Right lung (tissue), 10 donors: Measurements from ENCODE around the gene ZBTB7A. TPM values are rescaled to one million over a fixed set of nuclear protein-coding genes. Genes with fewer than 3 reads are reported as not detected.
A peak's percentile ranks its signal among the peaks of the same experiment; 100 is the strongest.

Experiments used
- DNase-seq, 2 donors: peaks; one replicate each; pipeline ENCODE4 v3.0.0-alpha.2; 2013
- long read RNA-seq, 8 donors: transcript quantifications; one replicate each; lab custom pipeline, GENCODE V29; 2026
- polyA plus RNA-seq, 5 donors: library from polyadenylated mRNA; unstranded; fragments of 120-200 nt; gene quantifications; one replicate each; pipeline versions ENCODE4 v1.2.1 to v1.2.3, GENCODE V29; 2013; ENCODE audit warnings: inconsistent platforms in 1 of 5, low replicate concordance in 1 of 5; ENCODE audit not compliant: insufficient read length in 5 of 5, insufficient read depth in 1 of 5

The ZBTB7A gene
- polyA plus RNA-seq = 10 to 100 TPM in 2 of 5 donors, 1 to 10 TPM in 3; 6.6 to 15.7 (median 9.3) TPM
- long read RNA-seq, donor 1, full-length matches to known transcripts = 9 of 26 reads
- long read RNA-seq, donor 1, partial matches to known transcripts = 17 of 26 reads
- long read RNA-seq, donor 1, other reads (novel, unspliced or antisense) = 0 of 26 reads
- long read RNA-seq, donor 2, full-length matches to known transcripts = 5 of 5 reads
- long read RNA-seq, donor 2, partial matches to known transcripts = 0 of 5 reads
- long read RNA-seq, donor 2, other reads (novel, unspliced or antisense) = 0 of 5 reads
- long read RNA-seq, donor 3, full-length matches to known transcripts = 1 of 1 reads
- long read RNA-seq, donor 3, partial matches to known transcripts = 0 of 1 reads
- long read RNA-seq, donor 3, other reads (novel, unspliced or antisense) = 0 of 1 reads
- long read RNA-seq, donor 4, full-length matches to known transcripts = 4 of 4 reads
- long read RNA-seq, donor 4, partial matches to known transcripts = 0 of 4 reads
- long read RNA-seq, donor 4, other reads (novel, unspliced or antisense) = 0 of 4 reads
- long read RNA-seq, donor 5, full-length matches to known transcripts = 7 of 7 reads
- long read RNA-seq, donor 5, partial matches to known transcripts = 0 of 7 reads
- long read RNA-seq, donor 5, other reads (novel, unspliced or antisense) = 0 of 7 reads
- long read RNA-seq, donor 6, full-length matches to known transcripts = 11 of 11 reads
- long read RNA-seq, donor 6, partial matches to known transcripts = 0 of 11 reads
- long read RNA-seq, donor 6, other reads (novel, unspliced or antisense) = 0 of 11 reads
- long read RNA-seq, donor 7, full-length matches to known transcripts = 4 of 4 reads
- long read RNA-seq, donor 7, partial matches to known transcripts = 0 of 4 reads
- long read RNA-seq, donor 7, other reads (novel, unspliced or antisense) = 0 of 4 reads
- long read RNA-seq, donor 8, full-length matches to known transcripts = 2 of 2 reads
- long read RNA-seq, donor 8, partial matches to known transcripts = 0 of 2 reads
- long read RNA-seq, donor 8, other reads (novel, unspliced or antisense) = 0 of 2 reads

DNA sequence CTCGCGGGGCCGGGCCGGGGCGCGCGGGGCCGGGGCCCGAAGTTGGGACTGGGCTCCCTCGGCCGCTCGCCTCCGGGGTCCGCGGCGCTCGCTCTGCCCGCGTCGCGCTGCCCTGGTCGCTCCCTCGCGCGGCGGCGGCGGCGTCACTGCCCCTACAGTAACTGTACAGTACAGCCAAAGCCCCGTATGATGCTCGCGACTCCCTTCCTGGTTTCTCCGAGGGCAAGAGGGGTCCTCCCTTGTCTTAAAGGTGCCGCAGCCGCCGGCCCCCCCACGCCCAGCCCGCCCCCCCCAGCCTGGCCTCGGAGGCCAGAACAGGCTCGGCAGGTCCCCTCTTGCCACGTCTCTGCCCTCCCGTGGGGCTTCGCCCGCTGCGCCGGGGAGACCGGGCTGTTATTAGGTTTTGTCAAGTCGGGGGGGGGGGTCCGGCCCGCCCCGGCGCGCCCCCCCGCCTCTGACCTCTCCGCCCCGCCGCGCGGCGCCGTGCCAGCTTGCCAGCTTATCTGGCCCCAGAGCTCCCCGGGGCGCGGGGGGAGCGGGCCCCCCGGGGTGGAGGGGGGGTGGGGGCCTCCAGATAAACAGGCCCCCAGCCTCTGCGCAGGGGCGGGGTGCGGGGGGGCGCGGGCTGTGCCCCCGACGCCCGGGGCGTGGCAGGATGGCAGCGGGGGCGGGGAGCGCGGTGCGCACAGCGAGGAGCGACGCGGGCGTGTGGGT lies at the start of gene ZBTB7A:
Gene ZBTB7A (minus strand): TSS at position 218 of the 714 bp plus-strand sequence. CDS start 11,667 bp downstream, outside the sequence.
- DNase-seq = peak; percentile 68 to 71

DNA sequence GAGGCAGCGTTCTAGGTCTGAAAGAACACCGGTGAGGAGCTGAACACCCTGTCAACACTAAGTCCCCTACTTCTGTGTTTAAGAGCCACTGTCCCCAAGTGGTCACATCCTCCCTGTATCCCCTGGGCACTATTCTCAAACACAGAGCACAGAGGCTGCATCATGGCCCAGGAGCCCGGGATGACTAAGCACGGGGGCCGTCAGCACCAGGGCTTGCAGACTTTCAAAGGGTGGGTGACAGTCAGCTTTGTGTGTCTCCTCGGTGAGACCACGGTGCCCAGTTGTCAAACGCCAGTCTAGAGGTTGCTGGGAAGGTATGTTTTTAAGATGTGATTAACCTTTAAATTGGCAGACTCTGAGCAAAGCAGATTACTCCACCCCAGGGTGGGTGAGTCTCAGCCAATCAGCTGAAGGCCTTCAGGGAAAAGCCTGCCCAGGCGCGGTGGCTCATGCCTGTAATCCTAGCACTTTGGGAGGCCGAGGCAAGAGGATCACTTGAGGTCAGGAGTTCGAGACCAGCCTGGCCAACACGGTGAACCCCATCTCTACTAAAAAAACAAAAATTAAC lies 49.2 kb upstream of the ZBTB7A start:
- DNase-seq = no peak

DNA sequence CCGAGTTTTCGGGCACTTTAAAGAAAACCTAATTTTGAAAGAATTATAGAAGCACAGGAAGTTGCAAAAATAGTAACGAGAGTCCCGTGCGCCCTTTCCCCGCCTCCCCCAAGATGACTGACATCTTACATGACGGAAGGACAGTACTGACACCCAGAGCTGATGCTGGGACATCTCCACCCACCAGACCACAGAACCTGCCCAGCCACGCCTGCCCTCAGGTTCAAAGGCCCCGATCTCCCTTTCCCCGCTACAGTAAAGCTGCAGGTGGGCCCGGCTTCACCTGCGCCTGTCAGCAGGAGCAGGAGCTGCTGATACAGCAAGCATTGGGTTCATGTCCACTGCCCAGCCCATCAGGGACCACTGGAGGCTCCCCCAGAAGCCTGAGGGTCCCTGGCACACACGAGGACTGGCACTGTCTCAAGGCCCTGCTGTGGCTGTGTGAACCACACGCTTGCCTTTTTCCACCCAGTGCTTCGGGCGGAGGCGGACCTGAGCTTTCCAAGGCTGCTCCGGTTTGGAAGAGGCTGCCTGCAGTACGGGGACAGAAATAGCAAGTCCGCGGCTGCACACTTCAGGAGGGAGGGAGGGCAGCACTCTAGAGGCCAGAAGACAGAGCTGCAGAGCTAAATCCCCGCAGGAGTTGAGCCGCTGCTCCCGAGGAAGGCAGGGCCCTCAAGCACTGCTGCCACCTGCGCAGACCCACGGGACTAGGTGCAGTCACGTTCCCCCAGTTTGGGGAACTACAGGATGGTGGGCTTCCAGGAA lies 48.5 kb upstream of the ZBTB7A start:
- DNase-seq = no peak

DNA sequence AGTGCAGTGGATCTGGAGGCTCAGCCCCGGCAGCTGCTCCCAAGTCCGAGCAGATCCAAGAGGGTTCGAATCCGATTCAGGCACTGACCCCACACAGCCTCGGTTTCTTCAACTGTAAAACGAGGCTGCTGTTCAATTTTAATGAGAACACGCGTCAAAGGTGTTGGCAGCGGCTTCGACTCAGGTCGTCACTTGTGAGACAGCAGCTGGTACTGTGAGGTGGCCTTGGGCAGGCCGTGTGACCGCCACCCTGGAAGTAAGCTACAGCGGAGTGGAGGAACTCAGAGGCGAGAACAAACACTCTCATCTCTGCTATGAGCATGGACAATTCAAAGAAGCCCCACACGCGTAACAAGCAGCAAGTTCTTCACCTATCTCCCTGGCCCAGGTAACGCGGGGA lies 47.5 kb upstream of the ZBTB7A start:
- DNase-seq = no peak

DNA sequence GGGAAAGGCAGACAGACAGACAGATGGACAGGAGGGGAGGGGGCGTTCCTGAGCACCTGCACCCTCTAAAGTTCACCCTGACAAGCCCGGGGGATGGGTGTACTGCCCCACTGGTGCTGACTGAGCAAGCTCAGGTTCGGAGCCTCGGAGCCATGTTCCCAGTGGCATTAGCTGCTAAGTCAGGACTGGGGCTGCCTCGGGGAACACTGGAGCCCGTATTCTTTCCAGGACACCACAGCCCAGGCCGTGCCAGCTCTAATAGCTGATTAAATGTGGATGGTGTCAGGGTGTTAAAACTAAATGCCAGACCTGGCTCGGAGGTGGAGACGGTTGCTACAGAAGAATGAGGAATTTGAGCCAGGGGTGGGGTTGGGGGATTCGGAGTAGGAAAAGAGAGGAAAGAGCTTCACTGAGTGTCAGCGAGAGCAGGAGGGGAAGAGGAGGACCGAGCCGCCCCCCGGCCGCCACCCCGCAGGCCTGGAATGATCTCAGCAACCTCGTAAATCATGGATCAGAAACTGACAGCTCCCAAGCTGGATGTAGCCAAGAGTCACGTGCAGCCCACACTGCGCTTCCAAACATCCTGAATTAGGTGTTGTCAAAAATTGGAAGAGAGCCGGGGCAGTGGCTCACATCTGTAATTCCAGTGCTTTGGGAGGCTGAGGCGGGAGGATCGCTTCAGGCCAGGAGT lies 46.8 kb upstream of the ZBTB7A start:
- no peak for DNase-seq

DNA sequence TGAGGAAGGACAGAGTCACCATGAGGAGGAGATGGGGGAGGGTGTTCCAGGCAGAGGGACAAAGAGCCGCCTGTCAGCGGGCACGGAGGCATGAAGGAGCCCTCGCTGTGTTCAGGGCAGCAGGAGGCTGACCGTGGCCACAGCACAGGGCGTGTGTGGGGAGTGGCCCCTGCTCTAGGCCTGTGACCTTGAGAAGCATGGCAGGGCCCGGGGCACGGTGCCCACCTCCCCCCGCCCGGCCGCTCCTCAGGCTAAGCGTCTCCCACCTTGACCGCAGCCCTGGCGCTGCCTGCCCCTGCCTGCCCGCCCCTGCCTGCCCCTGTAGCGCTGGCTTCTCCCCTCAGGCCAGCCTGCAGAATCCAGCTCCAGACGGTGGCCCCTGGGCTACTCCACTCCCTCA lies 45.7 kb upstream of the ZBTB7A start:
- DNase-seq = no peak

DNA sequence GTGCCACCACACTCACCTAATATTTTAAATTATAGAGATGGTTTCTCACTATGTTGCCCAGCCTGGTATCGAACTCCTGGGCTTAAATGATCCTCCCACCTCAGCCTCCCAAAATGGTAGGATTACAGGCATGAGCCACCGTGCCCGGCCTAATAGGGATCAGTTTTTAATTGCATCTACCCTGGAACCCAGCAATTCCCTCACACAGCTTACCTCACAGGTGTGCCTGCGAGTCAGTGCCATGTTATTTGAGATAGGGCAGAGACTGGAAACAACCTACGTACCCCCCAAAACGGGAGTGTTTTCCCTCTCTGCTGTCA lies 42.9 kb upstream of the ZBTB7A start:
- DNase-seq = no peak

DNA sequence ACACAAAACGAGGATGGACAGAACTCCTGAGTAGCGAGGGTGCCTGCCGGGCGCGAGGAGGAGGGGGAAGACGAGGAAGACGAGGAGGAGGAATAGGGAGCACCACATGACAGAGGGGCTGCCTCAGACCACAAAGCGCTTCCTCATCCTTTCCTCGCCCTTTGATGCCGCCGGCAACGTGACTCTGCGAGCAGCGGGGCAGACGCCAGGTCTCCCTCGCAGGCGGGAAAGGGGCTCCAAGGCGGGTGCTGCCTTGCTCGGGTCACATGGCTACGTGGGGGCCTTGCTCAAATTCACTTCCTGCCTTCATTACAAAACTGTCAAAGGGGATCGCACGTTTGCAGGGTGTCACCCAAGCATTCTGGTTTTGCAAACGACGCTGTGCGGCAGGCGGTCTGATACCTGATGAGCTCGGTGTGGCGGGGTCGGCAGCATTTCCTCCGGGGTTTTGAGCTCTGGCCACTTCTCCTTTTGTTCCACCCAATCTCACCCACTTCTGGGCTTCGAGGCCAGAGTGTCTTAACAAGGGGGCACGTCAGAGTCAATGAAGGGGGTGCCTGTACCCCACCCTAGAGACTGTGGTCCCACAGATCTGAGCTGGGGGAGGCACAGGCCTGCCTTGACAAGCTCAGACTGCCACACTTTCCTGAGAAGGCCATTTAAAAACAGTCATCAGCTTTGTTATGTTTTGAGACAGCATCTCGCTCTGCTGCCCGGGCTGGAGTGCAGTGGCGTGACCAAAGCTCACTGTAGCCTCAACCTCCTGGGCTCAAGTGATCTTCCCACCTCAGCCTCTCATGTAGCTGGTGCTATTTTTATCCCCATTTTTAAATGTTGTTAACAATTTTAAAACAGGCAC lies 42.3 kb upstream of the ZBTB7A start:
- DNase-seq = no peak

DNA sequence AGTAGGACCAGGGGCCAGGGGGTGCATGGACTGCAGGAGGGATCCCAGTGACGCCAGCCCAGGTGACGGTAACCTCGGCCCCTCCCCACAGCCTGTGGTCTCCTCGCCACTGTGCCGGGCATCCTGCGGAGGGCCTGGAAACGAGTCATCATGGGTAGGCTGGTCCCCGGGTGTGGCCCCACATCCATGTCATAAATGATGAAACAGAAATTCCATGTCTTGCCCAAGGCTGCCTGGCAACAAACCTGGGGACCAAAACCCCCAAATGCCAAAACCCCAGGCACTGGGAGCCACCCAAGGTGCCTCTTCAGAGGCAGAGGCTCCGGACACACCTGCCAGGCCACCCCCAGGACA lies 36.4 kb upstream of the ZBTB7A start:
- DNase-seq = no peak

DNA sequence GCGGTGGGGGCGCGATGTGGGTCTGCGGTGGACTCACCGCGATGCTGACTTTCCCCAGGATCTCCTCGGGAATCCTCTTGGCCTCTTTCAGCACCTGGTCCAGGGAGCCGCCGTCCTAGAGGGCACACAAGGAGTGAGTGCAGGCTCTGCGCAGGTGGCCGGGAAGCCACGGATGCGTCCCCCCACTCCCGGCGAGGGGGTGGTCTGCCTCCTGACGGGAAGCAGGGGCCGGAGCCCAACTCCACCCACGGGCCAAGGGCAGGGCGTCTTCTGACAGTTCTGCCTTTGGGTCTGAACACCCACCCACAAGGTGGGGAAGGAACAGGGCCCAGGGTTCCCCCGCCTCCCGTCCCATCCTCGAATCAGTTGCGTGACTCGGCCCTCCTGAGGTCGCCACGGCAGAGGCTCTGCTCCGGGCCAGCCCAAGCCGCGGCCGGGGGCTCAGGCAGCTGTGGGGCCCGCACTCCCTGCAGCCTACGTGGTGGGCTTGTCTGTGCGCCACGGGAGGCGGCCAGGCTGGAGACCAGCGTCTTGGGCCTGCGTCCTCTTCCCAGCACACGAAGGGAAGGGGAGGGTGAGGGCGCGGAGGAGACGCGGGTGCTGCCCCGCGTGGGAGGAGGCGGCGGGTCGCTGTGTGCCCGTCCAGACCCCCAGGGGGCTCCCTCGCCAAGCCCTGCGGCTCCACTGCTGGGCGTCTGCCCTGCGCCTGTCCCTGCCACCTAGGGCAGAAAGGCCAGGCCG lies 35.8 kb upstream of the ZBTB7A start:
- no peak for DNase-seq

DNA sequence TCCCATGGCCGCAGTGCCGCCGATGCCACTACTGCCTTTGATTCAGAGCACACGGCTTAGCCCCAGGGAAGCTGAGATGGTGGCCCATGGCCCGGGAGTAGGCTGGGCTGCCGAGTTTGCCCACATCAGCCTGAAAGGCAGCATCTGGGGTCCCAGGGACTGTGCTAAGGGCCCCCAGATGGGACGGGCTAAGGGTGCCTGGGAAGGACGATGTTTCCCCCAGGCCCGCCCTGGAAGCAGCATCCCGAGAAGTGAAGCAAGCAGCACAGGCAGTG lies 34.7 kb upstream of the ZBTB7A start:
- DNase-seq = no peak

DNA sequence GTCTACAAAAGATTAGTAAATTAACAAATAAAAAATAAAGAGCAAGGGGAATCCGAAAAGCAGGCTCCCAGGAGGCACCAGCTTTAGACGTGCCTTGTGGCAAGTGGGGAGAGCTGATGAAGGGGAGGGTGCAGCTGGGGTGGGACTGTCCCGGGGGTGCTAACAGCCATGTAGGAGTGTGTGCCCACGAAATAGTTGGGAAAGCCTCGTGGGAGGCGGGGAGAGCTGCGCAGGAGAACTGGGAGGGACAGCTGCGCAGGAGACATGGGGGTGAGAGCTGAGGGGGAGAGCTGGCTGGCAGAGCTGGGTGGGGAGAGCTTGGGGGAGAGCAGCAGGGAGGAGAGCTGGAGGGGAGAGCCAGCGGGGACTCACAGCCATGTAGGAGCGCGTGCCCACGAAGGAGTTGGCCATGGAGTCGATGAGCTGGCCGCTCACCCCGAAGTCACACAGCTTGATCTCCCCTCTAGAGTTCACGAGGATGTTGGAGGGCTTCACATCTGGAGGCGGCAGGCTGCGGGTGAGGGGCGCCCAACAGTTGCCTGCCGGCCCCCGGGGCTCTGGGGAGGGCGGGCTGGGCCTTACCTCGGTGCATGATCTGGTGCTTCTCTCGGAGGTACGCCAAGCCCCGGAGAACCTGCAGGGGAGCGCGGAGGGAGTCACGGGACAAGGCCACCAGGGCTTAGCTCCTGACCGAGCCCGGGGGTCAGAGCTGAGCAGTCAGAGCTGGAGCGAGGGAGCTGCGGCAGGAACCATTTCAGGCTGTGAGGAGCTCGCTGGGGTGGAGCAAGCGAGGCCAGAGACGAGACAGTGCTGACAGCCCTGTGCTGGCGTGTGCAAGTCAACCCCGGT lies 34.2 kb upstream of the ZBTB7A start:
- no peak for DNase-seq

DNA sequence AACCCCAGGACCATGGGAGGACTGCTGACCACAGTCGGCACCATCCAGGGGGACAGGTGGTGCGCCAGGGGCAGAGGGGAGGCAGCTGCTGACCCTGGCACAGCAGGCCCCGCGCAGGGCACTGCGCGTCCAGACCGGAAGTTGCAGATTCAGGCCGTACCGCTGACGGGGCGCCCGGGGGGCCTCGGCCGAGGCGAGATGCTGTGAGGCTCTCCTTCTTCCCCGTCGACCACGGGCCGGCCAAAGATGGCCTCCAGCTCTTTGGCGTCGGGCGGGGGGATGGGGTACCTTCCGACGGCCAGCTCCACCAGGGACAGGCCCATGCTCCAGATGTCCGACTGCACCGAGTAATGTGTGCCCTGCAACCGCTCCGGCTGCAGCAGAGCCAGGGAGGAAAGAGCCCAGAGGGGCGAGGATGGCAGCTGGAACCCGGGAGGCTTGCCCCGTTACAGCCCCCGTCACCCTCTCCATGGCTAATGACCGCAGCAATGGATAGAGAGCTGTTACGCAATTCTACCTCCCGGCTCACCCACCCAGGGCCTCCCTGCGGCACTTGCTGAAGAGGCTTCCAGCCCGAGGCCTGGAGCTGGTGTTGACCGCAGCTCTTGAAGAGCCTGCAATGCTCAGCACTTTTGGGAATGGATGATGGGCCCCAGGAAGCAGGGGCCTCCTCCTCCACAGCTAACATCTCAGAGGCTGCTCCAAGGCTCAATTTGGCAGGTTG lies 32.5 kb upstream of the ZBTB7A start:
- peak in 1 of 2 donors; percentile 21 for DNase-seq

DNA sequence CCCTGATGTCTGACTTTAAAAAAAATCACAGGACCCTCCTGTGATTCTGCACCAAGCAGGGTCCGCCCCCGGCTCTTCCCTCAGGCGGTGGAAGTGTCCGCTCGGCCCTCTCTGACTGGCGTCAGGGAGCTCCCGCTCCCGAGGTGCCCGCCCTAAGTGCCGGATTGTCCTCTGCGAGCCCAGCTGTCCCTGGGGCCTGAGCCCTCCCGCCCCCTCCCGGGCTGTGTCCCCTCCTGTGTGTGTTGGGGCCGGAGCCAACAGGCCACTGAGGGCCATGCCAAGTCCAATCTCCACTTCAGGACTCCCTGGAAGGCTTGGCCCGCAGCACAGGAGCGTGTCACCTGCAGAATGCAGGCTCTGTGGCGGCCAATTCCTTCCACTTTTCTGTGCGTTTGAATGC lies 31.8 kb upstream of the ZBTB7A start:
- DNase-seq = no peak

DNA sequence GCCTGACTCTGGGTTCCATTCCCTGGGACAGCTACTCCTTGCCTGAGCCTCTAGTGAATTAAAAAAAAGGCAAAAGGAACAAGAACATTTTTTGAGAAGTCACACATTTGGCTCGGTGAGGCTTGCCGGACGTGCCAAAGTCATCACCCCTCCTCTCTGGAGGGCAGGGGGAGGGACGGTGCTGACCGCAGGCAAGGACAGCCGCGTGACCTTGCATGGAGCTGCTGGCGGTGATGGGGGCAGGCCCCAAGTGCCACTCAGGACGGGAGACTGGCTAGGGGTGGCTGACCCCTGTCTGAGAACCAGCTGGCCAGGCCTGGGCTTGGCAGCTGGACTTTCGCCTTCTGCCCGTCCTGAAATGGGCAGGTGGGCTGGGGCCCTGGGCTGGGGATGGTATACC lies 30.8 kb upstream of the ZBTB7A start:
- no peak for DNase-seq

DNA sequence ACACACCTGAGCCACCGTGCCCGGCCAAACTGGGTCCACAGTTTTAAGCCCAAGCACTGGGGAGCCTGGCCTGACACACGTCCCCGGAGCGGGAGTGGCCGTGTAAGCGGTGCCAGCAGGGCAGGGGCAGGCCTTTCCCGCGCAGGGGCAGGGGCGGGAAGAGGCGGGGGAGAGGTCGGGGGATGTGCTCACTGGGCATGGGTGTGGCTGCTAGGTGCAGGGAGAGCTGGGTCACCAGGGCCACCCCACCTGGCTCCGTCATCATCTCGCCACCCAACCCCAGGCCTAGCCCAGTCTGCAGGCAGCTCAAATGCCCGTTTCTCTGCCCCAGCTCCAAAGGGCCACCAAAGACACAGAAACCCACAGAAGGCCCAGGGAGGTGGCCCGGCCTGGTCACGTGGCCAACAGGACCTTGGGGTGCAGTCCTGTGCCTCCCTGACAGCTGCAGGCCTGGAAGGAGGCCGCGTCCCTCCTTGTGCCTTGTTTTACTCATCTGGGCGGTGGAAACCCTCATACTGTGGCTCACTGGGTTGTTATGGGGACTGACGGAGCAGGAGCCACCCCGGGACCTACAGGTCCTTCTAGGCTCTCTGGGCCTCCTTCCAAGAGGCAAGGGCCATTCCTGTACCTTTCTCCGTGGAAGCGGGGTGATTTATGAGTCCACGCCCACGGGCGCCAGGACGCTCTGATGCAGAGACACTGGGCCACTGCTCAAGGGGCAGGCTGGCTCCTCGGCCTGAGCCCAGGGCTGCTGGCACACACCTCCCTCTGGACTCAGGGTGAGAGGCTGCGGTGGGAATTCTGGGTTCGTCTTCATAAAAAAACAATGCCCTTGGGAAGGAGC lies 29.6 kb upstream of the ZBTB7A start:
- no peak for DNase-seq
